ENCODE measurements around the gene TSPAN9.

GRCh38 chr12:3179731-3180130 lies 102.6 kb downstream of the TSPAN9 start:
- TF ChIP-seq POLR2A (IDR thresholded peaks at IDR 0.05) = no peak
- TF ChIP-seq CTCF (IDR thresholded peaks at IDR 0.05) = no peak

Data from heart left ventricle (tissue), 13 donors.